Measurements from ENCODE around the gene DNASE2B.

The DNASE2B gene

DNA sequence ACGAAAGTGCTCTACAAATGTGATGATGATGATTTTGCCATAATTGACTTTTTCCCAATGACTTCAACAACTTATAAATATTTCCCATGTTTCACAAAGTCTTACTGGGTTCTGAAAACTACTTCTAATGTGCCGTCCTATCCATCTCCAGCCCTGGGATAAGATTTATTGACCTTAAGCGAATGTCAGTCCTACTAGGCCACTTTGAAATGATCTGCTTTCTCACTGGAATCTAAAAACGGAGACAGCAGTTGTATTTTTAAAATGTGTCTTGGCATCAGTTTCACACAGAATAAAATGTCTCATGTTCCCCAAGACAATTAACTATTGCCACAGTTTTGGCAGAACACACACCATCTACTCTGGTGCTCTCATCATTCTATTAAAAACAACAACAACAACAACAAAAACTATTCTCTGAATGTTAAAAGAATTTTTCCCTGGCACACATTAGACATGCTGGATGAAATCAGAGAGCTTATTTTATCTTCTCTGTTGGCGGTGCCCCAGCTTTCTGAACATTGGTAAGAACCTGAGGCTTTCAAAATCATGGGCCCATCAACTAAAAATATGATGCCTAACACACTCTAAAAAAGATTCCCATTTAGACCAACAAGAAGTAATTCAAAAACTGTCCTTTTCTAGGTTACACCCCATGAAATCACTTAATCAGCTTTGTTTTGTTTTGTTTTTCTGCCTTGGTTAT lies 23.1 kb upstream of the DNASE2B start:
- no peak for DNase-seq (ENCODE audit: low spot score)

DNA sequence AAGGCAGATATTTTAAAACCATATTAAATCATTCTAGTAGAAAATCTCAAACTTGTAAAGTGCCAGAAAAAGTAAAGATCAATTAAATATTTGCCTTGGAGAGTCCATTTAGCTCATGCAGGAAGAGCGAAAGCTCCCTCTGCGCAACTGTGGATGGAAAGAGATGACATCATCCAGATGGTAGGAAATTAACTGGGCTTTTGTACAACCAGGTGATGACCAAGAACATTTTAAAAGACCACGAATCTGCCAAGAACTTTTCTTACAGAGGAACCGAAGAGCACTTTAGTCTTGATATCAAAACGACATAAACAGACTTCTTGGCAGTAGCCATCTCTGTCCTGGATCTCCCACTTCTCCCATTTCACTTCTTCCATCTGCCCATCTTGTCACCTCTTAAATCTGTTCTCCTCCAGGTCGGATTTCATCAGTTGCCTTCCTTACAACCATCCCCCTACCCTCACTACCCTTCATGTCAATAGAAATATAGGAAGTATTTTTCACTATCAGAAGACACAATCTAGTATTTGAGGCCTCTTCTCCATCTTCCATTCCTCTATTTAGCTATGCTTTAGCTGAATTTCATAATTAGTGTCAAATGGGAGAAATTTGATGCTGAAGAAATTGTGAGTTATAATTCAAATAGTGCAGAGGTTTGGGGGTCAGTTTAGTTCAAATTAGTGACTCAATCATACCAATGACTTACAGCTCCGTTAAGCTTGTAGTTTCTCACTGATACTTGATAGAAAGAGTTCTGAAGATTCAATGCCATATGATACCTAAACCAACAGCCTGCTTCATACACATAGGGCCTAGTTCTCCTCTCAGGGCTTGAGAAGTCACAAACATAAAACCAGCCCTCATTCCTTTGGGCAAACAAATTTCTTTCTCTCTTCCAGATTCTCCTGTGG lies 22.0 kb upstream of the DNASE2B start:
- DNase-seq (ENCODE audit: low spot score), result no peak

GRCh38 chr1:84377480-84378095 lies 20.7 kb upstream of the DNASE2B start:
- DNase-seq (ENCODE audit: low spot score), result no peak

DNA sequence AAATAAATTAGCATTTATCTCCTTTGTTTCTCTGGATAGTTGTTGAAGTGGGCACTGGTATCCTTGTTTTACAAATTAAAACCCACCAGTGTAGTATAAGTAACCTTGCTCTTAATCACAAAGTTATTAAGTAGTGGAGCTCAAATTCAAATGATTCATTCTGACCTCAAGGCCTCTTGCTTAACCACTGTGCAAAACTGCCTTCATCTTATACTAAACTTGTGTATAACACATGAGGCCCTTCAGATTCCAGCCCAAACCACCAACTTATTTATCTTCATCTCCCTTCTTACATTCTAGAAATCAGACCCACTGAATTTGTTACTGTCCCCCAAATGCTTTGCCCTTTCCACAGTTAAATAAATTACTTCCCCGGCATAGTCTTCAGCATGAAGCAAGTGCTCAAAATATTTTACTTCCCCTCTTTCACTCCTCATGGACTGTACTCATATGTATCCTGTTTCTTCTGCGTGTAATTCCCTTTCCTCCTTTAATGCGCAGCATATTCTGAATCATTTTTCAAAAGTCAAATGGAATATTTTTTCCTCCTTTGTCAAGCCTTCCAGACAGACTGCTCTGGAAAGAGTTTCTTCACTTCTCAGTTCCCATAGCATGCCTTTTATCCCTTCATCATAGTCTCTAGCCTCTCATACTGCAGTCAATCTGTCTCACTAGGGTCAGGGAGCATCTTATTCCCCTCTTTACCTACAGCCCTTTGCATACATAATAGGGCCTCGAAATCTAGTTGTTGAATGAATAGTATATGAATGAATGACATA lies 19.0 kb upstream of the DNASE2B start:
- no peak for DNase-seq (ENCODE audit: low spot score)

DNA sequence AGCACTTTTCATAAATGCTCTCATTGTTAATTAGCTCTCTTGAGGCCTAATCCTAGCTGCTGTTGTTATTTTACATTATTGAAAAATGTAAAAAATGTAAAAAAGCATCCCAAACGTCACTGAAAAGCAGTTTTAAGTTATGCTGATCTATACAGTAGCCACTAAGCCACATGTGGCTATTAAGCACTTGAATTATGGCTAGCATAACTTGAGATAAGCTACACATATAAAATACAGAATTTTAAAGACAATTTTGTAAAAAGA lies 18.4 kb upstream of the DNASE2B start:
- no peak for DNase-seq (ENCODE audit: low spot score)

DNA sequence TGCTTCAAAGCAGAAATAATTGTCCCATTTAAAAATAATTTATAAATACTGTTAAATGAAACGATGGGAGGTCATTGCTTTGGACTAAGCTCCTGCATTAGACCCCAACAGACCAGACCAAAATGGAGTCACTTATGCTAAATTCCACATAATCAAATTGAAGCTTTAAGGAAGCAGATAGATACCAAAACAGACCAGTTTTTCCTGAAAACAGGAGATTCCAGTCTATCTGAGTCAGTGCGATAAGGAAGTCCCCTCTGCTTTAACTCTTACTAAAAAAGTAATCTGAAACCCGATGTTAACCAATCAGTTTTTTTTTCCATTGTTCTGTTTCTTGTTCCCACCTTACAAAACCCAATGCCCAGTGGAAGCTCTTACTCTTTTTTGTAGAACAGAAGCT lies 16.2 kb upstream of the DNASE2B start:
- no peak for DNase-seq (ENCODE audit: low spot score)

- no peak for DNase-seq (ENCODE audit: low spot score)
Observed at GRCh38 chr1:84385347-84385746, 12.9 kb upstream of the DNASE2B start.

DNA sequence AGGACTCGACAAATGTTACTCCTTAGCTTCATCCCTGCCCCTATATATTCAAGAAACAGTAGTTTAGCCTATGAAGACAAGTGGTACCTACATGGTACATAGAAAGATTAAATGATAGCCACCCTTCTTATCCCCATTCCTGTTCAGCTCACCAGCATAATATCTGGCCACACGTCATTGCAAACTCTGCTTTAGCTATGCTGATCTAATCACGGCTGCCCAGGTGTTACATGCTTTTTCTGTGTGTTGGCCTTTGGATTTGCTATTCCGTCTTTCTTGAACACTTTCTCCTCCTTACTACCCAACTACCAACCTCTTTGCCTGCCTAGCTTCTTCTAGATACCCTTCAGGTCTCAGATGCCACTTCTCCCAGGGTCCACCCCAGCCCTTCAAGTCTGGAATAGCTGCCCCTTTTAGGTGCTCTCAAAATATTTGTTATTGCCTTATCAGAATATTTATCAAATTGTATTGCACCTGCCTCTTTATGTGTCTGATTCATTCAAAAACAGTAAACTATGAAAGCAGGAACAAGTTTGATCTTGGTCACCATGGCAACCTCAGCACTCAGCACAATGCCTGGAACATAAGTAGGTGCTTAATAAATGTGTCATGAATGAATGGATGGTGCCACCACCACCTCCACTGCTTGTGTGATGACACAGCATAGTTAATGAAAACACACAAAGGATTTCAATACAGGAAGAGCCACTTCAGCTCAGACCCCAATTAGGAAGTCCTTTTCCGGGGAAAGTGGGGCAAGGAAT lies 11.4 kb upstream of the DNASE2B start:
- no peak for DNase-seq (ENCODE audit: low spot score)

GRCh38 chr1:84387480-84388163 lies 10.7 kb upstream of the DNASE2B start:
- no peak for DNase-seq (ENCODE audit: low spot score)

DNA sequence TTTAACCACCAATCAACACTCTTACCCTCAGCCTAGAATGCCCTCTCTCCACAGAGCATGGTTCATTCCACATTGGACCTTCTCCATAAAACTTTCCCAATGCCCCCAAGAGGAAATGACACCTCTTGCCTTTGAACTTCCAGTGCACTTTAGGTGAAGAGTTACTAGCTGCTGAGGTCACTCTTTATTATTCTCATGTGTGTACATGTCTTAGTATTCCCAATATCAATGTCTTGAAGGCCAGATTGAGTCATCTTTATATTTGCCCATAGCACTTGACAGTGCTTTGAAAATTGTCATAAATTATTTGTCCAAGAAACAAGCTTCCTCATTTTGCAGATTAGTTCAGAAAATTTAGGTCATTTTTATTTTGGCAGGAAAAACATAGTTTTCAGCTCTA lies 8.1 kb upstream of the DNASE2B start:
- DNase-seq (ENCODE audit: low spot score), result no peak

DNA sequence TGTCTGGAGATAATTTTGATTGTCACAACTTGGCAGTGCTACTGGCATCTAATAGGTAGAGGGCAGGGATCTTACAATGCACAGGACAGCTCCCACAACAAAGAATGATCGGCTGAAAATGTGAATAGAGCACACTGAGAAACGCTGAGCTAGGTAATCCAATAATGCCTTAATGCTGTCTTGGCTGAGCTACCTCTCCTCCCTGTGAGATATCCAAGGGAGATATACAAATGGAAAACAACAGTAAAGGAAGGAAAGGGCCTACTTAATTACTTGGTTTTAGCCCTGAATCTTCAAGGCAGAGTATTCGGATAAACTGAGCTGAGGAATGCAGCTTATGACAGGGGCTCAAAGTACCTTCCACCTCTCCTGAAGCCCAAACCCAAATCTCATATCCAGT lies 2.9 kb downstream of the DNASE2B start:
- no peak for DNase-seq (ENCODE audit: low spot score)

- DNase-seq (ENCODE audit: low spot score), result no peak
Observed at GRCh38 chr1:84402060-84402459, 3.8 kb downstream of the DNASE2B start.

- no peak for DNase-seq (ENCODE audit: low spot score)
Observed at GRCh38 chr1:84402501-84402900, 4.2 kb downstream of the DNASE2B start.

DNA sequence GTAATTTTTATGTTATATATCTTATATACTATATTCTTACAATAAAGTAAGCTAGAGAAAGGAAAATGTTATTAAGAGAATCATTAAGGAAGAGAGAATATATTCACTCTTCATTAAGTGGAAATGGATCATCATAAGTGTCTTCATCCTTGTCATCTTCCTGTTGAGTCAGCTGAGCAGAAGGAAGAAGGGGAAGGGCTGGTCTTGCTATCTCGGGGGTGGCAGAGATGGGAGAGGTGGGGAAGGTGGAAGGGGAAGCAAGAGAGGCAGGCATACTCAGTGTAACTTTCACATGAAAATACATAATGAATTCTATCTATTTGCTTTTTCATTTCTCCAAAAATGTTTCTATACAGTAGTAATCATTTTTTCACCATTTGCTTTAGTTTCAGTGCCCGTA lies 5.1 kb downstream of the DNASE2B start:
- DNase-seq (ENCODE audit: low spot score), result no peak

DNA sequence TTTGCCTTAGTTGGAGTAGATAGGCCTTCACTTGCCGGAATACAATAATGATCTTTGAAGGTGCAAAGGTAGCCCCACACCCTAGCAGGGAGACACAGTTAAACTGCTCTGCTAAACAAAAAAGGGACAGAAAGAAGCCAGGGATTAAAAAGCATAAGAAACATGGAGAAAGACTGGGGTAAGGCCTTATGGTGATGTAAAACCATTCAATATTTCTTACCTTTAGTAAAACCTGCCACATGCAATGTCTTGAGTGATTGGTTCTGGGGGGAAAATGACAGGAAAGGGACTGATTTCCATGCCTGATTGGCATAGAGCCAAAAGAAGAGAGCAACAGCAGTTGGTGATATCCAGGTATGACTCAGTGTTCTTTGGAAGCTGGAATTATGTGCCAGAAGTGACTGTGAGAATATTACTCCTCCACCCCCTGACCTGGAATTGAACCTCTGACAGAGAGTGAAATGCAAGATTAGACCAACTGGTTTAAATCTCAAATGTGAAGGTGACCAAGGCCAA lies 8.1 kb downstream of the DNASE2B start:
- no peak for DNase-seq (ENCODE audit: low spot score)

DNA sequence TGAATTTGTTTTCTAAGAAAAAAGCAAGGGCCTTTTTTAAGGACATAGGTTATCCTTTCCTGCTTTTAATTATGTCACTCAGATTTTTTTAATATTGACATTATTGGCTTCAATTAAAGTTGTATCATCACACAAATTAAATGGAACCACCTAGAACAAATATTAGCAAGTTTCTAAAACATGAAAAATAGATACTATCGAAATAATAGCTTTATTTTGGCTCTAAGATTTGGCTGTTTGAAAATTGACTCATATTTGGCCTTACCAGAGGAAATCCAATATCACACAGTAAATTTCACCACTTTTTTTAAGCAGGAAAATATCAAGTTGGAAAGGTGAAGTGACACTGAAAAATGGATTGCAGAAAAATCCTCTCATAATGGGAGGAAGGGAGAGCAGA lies 9.2 kb downstream of the DNASE2B start:
- DNase-seq (ENCODE audit: low spot score), result no peak

DNA sequence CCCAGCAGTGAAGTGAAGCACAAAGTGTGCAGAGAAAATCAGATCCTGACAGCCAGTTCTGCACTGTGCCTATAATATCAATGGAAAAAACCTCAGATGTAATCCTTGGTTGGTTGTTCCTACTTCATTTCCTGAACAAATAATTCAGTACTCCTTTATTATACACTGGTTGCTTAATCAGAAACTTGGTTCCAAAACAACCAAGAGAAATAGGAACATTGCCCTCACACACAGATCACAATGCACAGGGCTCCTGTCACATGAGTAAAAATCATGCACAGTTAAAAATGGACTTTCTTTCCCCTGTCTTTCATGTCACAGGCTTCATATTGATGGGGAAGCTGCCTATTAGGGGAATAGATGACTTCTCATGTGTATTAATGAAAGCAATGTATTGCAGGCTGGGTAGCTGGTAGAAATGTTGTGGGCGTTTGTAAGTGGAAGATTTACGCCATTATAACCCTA lies 9.7 kb downstream of the DNASE2B start:
- DNase-seq (ENCODE audit: low spot score), result no peak

DNA sequence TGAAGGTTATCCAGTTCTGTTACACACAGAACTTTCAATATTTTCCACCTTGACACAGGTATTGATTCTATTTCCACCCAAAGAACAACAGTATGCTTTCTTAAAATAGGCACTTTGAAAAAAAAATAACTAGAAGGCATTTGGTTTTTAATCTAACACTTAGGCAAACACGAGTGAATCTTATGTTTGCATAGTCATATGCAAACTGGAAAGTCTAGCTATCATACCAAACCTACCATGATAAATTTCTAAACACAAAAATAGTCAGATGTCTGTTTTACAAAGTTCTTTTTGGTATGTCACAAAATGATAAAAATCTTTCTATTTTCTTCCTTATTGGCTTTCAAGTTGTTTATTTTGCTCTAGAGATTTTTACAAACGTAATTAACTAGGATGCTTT lies 11.6 kb downstream of the DNASE2B start:
- DNase-seq (ENCODE audit: low spot score), result no peak

- no peak for DNase-seq (ENCODE audit: low spot score)
Observed at GRCh38 chr1:84410328-84411095, 12.2 kb downstream of the DNASE2B start.

DNA sequence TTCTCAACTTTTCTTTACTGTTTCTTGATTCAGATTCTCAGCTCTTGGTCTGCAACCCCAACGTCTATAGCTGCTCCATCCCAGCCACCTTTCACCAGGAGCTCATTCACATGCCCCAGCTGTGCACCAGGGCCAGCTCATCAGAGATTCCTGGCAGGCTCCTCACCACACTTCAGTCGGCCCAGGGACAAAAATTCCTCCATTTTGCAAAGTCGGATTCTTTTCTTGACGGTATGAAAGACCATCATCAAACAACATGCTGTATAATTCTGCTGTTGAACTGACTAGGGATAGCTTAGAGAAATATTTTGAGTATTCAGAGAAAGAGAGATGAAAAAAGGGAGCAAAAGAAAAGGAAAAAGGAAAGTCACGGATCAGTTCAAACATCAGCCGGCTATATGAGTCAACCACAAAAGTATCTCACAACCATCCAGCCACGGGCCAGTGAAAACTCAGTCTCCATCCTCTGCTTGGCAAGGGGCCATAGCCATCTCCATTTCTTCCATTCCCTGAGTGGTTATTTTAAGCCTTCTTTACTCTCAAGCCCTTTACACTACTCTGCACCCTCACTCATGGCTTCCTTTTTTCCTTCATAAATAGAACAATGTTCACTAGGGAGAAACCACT lies 14.1 kb downstream of the DNASE2B start:
- no peak for DNase-seq (ENCODE audit: low spot score)

Measured in CD4-positive, alpha-beta T cell treated with Interleukin-15 for 4 hours (primary cell).